Liver (tissue), 9 donors: ENCODE results near the gene PALLD. TPM values are rescaled to one million over a fixed set of nuclear protein-coding genes. Genes with fewer than 3 reads are reported as not detected.
"Not testable (repeated sequence)": the region's sequence is repeated elsewhere in the genome, so short reads cannot be mapped to it uniquely, and the experiment has no call there.

Source experiments
- DNase-seq: peaks from one replicate; pipeline ENCODE4 v3.0.0-alpha.2; 2017; ENCODE audit warnings: low spot score
- H3K27ac ChIP-seq, 2 donors: one replicate each; pipeline ENCODE4 v1.7.0; 2013; ENCODE audit warnings: inconsistent platforms in 2 of 2, low read length in 2 of 2, control low read depth in 1 of 2, low read depth in 1 of 2, mild to moderate bottlenecking in 1 of 2
- H3K27me3 ChIP-seq, 4 donors: one replicate each; pipeline versions ENCODE4 v1.6.1 to v1.7.0; 2013; ENCODE audit warnings: low read length in 3 of 4, inconsistent platforms in 1 of 4, mild to moderate bottlenecking in 1 of 4, moderate library complexity in 1 of 4; ENCODE audit not compliant: control insufficient read depth in 4 of 4, insufficient read depth in 4 of 4
- H3K36me3 ChIP-seq, 4 donors: one replicate each; pipeline versions ENCODE4 v1.6.1 to v1.7.0; 2013; ENCODE audit warnings: low read length in 3 of 4, mild to moderate bottlenecking in 3 of 4, low read depth in 1 of 4, moderate library complexity in 1 of 4; ENCODE audit not compliant: control insufficient read depth in 4 of 4, insufficient read depth in 3 of 4
- H3K4me1 ChIP-seq, 4 donors: one replicate each; pipeline versions ENCODE4 v1.6.1 to v1.7.0; 2013; ENCODE audit warnings: low read length in 3 of 4, mild to moderate bottlenecking in 3 of 4, moderate library complexity in 1 of 4; ENCODE audit not compliant: control insufficient read depth in 4 of 4, insufficient read depth in 4 of 4
- H3K4me3 ChIP-seq, 3 donors: one replicate each; pipeline versions ENCODE4 v1.6.1 to v1.7.0; 2013; ENCODE audit warnings: low read length in 3 of 3, control low read depth in 1 of 3, low read depth in 1 of 3, mild to moderate bottlenecking in 1 of 3
- H3K9ac ChIP-seq, 2 donors: one replicate each; pipeline ENCODE4 v1.7.0; 2013; ENCODE audit warnings: low read length in 2 of 2, mild to moderate bottlenecking in 2 of 2, moderate library complexity in 2 of 2, control low read depth in 1 of 2, low read depth in 1 of 2
- H3K9me3 ChIP-seq, 4 donors: one replicate each; pipeline versions ENCODE4 v1.6.1 to v1.7.0; 2013; ENCODE audit warnings: low read length in 3 of 4; ENCODE audit not compliant: control insufficient read depth in 4 of 4
- CTCF ChIP-seq: fragments of 150-350 bp; IDR thresholded peaks from 2 replicates; pipeline ENCODE4 v1.5.1; 2017; ENCODE audit warnings: improper control_type of control experiment, low read depth, low read length; ENCODE audit not compliant: missing input control
- EGR1 ChIP-seq, 2 donors: IDR thresholded peaks; 2 replicates each; pipeline ENCODE4 v1.6.1; 2016 to 2018; ENCODE audit warnings: antibody characterized with exemption in 2 of 2, low read depth in 2 of 2
- FOXA1 ChIP-seq: IDR thresholded peaks from 2 replicates; pipeline ENCODE4 v1.6.1; 2016; ENCODE audit warnings: antibody characterized with exemption
- FOXA2 ChIP-seq: IDR thresholded peaks from 2 replicates; pipeline ENCODE4 v1.6.1; 2016; ENCODE audit warnings: antibody characterized with exemption
- GABPA ChIP-seq, 2 donors: IDR thresholded peaks in 1 of 2; conservative IDR thresholded peaks in 1 of 2; 2 replicates each; pipeline ENCODE4 v1.6.1; 2016; ENCODE audit warnings: antibody characterized with exemption in 2 of 2, mild to moderate bottlenecking in 1 of 2, moderate library complexity in 1 of 2
- HNF4A ChIP-seq, 2 donors: conservative IDR thresholded peaks; 2 replicates each; pipeline ENCODE4 v1.6.1; 2016; ENCODE audit warnings: antibody characterized with exemption in 2 of 2, mild to moderate bottlenecking in 2 of 2
- HNF4G ChIP-seq: IDR thresholded peaks from 2 replicates; pipeline ENCODE4 v1.6.1; 2016; ENCODE audit warnings: antibody characterized with exemption
- JUND ChIP-seq, 2 donors: IDR thresholded peaks; 2 replicates each; pipeline ENCODE4 v1.6.1; 2016; ENCODE audit warnings: antibody characterized with exemption in 2 of 2
- MAX ChIP-seq: IDR thresholded peaks from 2 replicates; pipeline ENCODE4 v1.6.1; 2016; ENCODE audit warnings: antibody characterized with exemption
- NR2F2 ChIP-seq: IDR thresholded peaks from 2 replicates; pipeline ENCODE4 v1.6.1; 2016; ENCODE audit warnings: antibody characterized with exemption
- RAD21 ChIP-seq, 2 donors: IDR thresholded peaks; 2 replicates each; pipeline ENCODE4 v1.6.1; 2016; ENCODE audit warnings: antibody characterized with exemption in 2 of 2, mild to moderate bottlenecking in 2 of 2
- RXRA ChIP-seq, 2 donors: IDR thresholded peaks; 2 replicates each; pipeline ENCODE4 v1.6.1; 2017 to 2018; ENCODE audit warnings: antibody characterized with exemption in 2 of 2, mild to moderate bottlenecking in 1 of 2
- SP1 ChIP-seq: IDR thresholded peaks from 2 replicates; pipeline ENCODE4 v1.6.1; 2018; ENCODE audit warnings: antibody characterized with exemption, mild to moderate bottlenecking
- TAF1 ChIP-seq: conservative IDR thresholded peaks from 2 replicates; pipeline ENCODE4 v1.6.1; 2016; ENCODE audit warnings: antibody characterized with exemption, mild to moderate bottlenecking
- YY1 ChIP-seq: IDR thresholded peaks from 2 replicates; pipeline ENCODE4 v1.6.1; 2016; ENCODE audit warnings: antibody characterized with exemption, mild to moderate bottlenecking
- WGBS: extraction: QIAGEN DNeasy Blood & Tissue Kit; methylation state at CpG from one replicate; pipeline ENCODE4 v1.1.7; 2013; 5-methylcytosine and 5-hydroxymethylcytosine counted together
- polyA plus RNA-seq, 2 donors: library from polyadenylated mRNA; stranded (reverse) in 1 of 2; unstranded in 1 of 2; fragments of 200-250 nt in 1 of 2; fragments of >200 nt in 1 of 2; fragmentation: Nextera tagmentation in 1 of 2; extraction: Ambion mirVana in 1 of 2; gene quantifications; one replicate each; pipeline versions ENCODE4 v1.2.1 to v1.2.3, GENCODE V29; 2013 to 2015
- total RNA-seq, 2 donors: library from RNA; depleted of rRNA; stranded (reverse); fragments of >200 nt; gene quantifications; one replicate each; pipeline ENCODE4 v1.2.3, GENCODE V29; 2014
- donor health status: healthy.
- donor health status: healthy.
- donor health status: healthy.
- donor health status: healthy.
- donor health status: healthy.

PALLD gene
- total and polyA plus RNA-seq, 4 donors: 9.0 to 26.3 (median 14.7) TPM

GRCh38 chr4:168701061-168701460 is 204.2 kb downstream of the PALLD start:
- TF ChIP-seq EGR1 (IDR thresholded peaks at IDR 0.05; ENCODE audit: low read depth in 2 of 2): no peak
- no peak for TF ChIP-seq SP1
- TF ChIP-seq FOXA2: no peak
- no peak for TF ChIP-seq HNF4G
- no peak for TF ChIP-seq RAD21 (IDR thresholded peaks at IDR 0.05)
- TF ChIP-seq GABPA (IDR thresholded peaks at IDR 0.05 in 1 of 2, conservative IDR thresholded peaks at IDR 0.05 in 1 of 2): no peak
- no peak for TF ChIP-seq CTCF
- 78% methylated on average over 3 of the region's 3 CpGs for WGBS
- Histone ChIP-seq H3K27ac (no peak overlapping the region), H3K4me3 (no peak overlapping the region), H3K4me1 (peaks cover 0 to 7% (median 1%) of the 10 kb centered on the region in 4 donors), H3K9ac (no peak overlapping the region), H3K27me3 (no peaks in the 10 kb centered on the region), H3K9me3 (no peaks in the 10 kb centered on the region), H3K36me3 (no peaks in the 10 kb centered on the region)
- DNase-seq: no peak

- not testable (repeated sequence) for H3K4me3 ChIP-seq, H3K9ac ChIP-seq, H3K9me3 ChIP-seq, H3K27ac ChIP-seq, H3K36me3 ChIP-seq, H3K4me1 ChIP-seq, H3K27me3 ChIP-seq, DNase-seq
- 99% methylated on average over 2 of the region's 4 CpGs for WGBS
Observed at GRCh38 chr4:168702581-168703087, 205.8 kb downstream of the PALLD start.

- Histone ChIP-seq H3K27me3 (no peaks in the 10 kb centered on the region), H3K27ac (no peak overlapping the region), H3K9me3 (no peaks in the 10 kb centered on the region), H3K36me3 (no peaks in the 10 kb centered on the region), H3K4me3 (no peak overlapping the region), H3K4me1 (no peaks in the 10 kb centered on the region), H3K9ac (no peak overlapping the region)
- no peak for TF ChIP-seq HNF4G
- no peak for TF ChIP-seq RAD21 (IDR thresholded peaks at IDR 0.05)
- no peak for TF ChIP-seq JUND (IDR thresholded peaks at IDR 0.05)
- TF ChIP-seq FOXA2: no peak
- no peak for DNase-seq
- 88% methylated on average over 2 of the region's 2 CpGs for WGBS
Observed at GRCh38 chr4:168705121-168705520, 208.3 kb downstream of the PALLD start.

- no peak for DNase-seq
- Histone ChIP-seq H3K4me3 (no peak overlapping the region), H3K27me3 (no peaks in the 10 kb centered on the region), H3K4me1 (peaks cover 0 to 4% (median 0%) of the 10 kb centered on the region in 4 donors), H3K9me3 (no peaks in the 10 kb centered on the region), H3K27ac (no peak overlapping the region), H3K36me3 (no peaks in the 10 kb centered on the region), H3K9ac (no peak overlapping the region)
- TF ChIP-seq NR2F2: no peak
- TF ChIP-seq SP1: no peak
- no peak for TF ChIP-seq FOXA1
- TF ChIP-seq MAX: no peak
- TF ChIP-seq TAF1: no peak
- no peak for TF ChIP-seq RXRA (IDR thresholded peaks at IDR 0.05)
- no peak for TF ChIP-seq CTCF
- TF ChIP-seq HNF4A (conservative IDR thresholded peaks at IDR 0.05): no peak
- TF ChIP-seq YY1: no peak
- 88% methylated on average over 4 of the region's 4 CpGs for WGBS
Observed at GRCh38 chr4:168707205-168707604, 210.4 kb downstream of the PALLD start.
